GM13976 (cell line): ENCODE results near the gene KITLG.

ENCODE experiments used
- DNase-seq: peaks from one replicate; pipeline ENCODE4 v3.0.0; 2012; ENCODE audit warnings: low spot score
- in situ Hi-C: fragments of 300-500 bp; cut with MboI; formaldehyde crosslinking; loops from one replicate; pipeline ENCODE4 v1.12.0; 2022; ENCODE audit warnings: low sequenced_read_pairs, mixed read lengths, inconsistent platforms; ENCODE audit not compliant: unreplicated experiment
- TF ChIP-seq, protein P1 (sequence below): IDR thresholded peaks from 2 replicates; pipeline ENCODE4 v1.5.1; 2012; ENCODE audit warnings: borderline replicate concordance, mild to moderate bottlenecking; ENCODE audit not compliant: insufficient read depth; ENCODE audit errors: extremely low read depth, missing control alignments, control extremely low read depth

The KITLG gene

DNA sequence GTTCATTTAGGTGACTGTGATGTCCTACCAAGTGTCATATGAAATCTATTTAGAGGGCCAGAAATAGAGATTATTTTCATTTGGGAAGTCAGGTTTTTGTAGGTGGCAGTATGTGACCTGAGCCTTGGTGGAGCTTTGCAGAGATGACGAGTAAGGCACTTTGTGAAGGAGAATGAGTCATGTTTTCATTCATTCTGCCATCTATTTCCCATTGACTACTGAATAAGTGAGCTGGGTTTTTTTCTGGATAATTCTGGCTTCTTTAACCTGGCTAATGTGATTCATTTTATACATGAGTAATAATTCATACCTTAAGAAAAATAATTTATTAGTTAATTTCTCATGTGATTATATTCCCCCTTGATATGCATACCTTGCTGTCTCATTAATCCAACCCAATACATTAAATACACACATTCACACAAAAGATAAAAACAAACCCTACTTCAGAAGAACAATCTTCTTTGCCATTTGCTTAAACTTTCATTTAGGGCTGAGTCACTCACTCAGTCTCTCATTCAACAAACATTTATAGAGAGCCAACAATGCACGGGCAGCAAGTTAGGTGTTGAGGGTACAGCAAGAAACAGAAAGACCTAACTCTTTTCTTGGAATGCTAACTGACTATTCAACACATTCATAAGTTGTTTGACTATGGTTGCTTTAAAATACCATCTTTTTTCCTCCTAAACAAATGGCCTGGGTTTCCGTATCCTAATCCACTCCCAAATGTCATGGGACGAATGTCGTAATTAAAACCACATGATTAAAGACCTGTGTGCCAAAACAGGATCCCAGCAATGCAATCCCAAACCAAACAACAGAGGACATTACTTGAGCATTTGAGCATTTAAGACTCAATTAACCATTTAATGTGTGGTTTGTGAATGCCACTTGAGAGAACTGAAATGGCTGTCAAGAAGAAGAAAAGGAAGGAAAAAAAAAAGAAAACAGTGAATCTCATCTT is 78.0 kb downstream of the KITLG start:
- in situ Hi-C loops, result no loop called here
- DNase-seq, result no peak
- TF ChIP-seq, protein P1, sequence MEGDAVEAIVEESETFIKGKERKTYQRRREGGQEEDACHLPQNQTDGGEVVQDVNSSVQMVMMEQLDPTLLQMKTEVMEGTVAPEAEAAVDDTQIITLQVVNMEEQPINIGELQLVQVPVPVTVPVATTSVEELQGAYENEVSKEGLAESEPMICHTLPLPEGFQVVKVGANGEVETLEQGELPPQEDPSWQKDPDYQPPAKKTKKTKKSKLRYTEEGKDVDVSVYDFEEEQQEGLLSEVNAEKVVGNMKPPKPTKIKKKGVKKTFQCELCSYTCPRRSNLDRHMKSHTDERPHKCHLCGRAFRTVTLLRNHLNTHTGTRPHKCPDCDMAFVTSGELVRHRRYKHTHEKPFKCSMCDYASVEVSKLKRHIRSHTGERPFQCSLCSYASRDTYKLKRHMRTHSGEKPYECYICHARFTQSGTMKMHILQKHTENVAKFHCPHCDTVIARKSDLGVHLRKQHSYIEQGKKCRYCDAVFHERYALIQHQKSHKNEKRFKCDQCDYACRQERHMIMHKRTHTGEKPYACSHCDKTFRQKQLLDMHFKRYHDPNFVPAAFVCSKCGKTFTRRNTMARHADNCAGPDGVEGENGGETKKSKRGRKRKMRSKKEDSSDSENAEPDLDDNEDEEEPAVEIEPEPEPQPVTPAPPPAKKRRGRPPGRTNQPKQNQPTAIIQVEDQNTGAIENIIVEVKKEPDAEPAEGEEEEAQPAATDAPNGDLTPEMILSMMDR, result no peak

DNA sequence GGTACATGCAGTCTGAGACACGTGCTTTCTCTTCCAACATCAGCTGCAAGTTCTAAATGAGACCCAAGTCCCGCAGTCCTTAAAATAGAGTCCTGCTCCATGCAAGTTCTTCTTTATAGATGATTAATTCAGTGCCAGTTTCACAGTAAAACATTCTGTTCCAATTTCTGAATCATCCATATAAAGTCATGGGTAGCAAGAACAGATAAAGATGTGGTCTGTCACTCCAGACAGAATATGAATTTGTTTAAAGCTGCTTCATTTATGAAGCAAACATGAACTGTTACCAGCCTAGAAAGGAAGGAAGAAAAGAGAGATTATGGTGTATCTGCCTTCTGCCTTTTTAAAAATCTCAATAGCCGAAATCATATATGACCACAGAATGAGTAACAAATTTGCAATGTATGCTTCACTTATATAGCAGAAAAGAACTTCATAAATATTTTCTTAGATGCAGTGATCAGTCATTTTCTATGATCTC is 83.3 kb downstream of the KITLG start:
- no peak for DNase-seq
- TF ChIP-seq, protein P1, result no peak
- in situ Hi-C loops, result no loop called here

DNA sequence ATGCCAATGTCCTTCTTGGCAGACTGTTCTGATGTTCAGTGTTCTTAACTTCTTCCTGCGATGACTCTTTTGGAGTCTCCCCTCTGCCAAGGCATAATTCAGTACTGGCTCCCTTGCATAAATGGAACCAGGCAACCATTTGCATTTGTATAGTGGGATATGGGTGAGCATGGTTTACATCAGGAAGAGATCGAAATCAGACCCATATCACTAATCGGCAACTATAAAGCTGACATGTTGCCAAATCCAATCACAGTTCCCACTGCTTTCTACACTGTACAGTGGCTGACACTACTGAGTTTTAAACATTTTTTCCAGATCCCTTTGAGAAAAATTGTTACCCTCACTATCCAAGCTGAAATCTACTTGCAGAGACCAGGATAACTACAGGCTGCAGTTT is 83.8 kb downstream of the KITLG start:
- TF ChIP-seq, protein P1, result no peak
- in situ Hi-C loops, result no loop called here
- no peak for DNase-seq

DNA sequence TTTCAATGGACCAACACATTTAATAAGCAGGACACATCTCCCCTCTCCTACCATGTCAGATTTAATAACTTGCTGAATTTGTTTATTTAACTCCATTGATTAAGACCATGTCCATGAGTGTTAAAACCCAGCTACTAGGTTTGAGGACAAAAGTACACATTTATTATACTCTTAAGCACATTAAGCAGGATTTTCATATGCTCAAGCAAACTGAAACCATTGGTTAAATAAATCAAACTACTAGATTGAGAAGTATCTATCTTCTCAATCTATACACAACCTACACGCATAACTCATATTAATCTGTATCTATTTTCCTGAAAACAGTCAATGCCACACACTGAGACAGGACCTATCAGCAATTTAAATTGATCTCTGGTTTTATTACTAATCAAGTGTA is 85.2 kb downstream of the KITLG start:
- in situ Hi-C loops, result no loop called here
- TF ChIP-seq, protein P1, result no peak
- no peak for DNase-seq

DNA sequence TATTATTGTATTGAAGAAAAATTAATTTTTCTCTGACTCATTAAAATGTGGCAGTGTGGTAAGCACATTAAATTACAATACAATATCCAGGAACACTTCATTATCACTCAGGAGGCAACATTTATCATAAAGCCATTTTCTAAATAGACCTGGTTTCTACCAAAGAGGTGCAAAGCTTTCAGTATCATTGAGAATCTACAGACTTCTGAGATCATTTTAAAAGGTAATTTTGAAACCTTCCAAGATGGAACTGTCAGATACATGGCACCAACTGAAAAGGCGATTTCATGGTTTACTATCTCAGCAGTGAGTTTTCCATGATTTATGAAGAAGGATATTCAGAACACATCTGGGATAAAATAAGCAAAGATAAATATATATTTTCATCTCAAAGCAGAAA is 85.8 kb downstream of the KITLG start:
- in situ Hi-C loops, result no loop called here
- TF ChIP-seq, protein P1, result no peak
- no peak for DNase-seq

DNA sequence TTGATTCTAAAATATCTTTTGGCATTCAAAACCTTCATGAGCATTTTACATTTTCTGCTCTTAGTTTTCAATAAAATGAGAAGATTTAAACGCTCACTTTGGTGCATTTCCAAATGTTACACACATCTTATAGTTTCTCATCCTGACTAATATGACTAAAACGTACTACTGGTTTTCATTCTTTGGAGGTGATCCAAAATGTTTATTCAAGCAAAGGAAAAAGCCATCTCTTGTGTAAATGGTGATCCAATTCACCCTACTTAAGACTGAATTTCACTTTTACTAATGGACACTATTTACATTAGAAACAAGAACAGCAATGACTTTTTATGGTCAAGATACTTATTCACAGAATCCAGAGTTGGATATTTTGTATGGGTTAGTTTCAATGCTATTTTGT is 86.6 kb downstream of the KITLG start:
- TF ChIP-seq, protein P1, result no peak
- DNase-seq, result no peak
- in situ Hi-C loops, result no loop called here

DNA sequence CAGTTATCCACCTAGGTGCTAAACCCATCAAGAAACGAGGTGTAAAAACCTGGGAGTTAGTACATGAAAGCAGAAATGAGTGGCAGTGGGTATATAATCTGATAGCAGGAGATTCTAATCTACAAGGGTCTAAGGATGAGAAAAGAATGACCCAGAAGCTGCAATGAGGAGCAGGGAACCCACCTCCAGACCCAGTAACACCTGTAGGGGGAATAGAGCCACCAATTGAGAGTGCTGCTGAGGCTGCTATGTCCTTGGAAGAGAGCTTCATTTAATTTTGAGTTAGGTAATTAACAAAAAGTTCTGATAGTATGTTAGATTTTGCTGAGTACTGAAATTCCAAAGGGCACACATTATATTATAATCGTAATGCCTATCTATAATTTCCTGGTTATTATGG is 89.8 kb downstream of the KITLG start:
- DNase-seq, result no peak

More for the DNA sequence above, 89.8 kb downstream of the KITLG start:
- TF ChIP-seq, protein P1, result no peak
- in situ Hi-C loops, result no loop called here
